GM18517 (cell line): ENCODE measurements around the gene IMPACT.

ENCODE experiments used
- ATAC-seq: cut with Tn5 transposase; IDR thresholded peaks from one replicate; pipeline ENCODE4 v1.9.1; 2021; ENCODE audit warnings: mild to moderate bottlenecking, moderate library complexity; ENCODE audit not compliant: unreplicated experiment

Gene IMPACT

DNA sequence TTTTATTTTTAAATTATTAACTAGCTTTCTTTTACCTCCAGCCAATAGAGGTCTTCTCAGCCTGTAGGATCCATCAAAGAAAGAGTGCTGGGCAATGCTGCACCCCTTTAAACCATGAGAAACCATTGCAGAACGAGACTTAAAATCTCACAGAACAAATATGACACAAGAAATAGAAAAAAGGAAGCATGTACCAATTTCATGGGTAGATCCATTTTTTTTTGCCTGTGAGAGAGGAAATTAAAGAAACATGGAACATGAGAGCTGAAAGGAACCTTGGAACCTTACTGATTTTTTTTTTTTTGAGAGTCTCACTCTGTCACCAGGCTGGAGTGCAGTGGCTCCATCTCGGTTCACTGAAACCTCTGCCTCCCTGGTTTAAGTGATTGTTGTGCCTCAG is 47.9 kb downstream of the IMPACT start:
- no peak for ATAC-seq

DNA sequence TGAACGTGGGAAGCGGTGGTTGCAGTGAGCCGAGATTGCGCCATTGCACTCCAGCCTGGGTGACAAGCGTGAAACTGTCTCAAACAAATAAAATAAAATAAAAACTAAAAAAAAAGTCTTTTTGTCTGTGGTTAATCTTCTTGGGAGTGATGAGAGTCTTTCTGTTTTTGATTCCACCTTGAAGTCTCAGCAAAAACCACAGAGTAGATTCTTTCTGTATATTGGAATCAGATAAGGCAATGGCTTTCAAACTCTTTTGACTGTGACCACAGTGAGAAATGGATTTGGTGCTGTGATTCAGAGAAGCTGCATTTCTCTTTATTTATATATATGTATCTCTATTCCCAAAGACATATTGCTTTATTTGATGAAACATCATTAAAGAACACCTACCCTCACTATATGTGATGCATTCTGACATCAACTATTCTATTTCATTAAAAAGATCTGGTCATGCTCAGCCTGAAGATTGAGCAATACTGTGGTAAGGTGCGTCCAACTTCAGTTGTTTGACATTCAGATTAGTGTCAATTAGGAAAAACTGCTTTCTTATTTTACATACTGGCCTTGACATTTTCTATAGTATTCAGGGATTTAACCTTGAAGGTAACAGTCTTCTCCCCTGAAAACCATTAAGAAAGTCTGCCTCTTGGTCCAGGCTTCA is 49.6 kb downstream of the IMPACT start:
- no peak for ATAC-seq

DNA sequence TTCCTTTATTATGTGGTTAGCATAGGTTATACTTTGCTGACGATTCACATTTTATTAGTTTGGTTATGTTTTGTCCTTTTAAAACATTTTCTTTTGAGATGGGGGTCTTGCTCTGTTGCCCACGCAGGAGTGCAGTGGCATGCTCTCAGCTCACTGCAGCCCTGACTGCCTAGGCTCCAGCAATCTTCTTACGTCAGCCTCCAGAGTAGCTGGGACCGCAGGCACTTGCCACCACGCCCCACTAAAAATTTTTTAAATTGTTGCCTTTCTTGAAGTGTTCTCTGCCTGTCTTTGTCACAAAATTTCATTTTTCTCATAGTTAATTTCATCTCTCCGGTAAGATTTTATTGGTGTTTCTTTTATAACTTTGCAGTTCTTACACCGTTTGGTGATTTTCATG is 52.9 kb downstream of the IMPACT start:
- ATAC-seq = no peak

DNA sequence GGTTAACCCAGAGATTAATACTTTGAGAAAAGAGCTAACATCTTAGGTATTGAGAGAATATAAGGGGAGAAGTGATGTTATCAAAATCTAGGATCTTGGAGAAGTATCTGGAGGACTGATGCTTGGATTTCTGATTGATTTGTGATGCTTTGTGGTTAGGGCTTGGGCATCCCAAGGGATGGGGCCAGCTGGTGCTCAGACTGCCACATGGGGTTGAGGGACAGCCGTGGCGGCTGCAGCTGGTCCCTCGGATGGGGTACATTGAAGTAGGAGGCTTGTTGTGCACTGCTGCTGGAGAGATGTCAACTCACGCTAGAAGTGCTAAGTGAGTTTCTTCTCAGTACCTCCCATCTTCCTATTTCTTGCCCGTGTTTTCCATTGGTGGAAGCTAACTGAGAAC is 56.4 kb downstream of the IMPACT start:
- no peak for ATAC-seq

DNA sequence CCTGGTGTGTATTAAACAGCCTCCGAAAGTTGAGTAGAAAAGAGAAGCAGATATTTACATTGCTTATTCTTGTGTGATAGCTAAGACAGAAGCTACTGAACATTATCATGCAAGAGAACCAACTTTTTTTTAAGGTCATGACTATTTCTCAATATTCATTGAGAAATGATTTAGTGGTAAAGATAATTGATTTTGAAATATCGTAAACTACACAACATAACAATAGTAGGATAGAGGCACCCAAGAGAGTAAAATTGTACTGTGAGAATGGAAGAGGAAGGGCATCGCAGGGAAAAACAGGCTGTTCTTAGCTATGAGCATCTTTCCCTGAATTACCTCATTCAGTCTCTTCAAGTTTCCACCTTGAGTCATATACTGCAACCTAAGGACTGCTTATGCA is 59.2 kb downstream of the IMPACT start:
- no peak for ATAC-seq

DNA sequence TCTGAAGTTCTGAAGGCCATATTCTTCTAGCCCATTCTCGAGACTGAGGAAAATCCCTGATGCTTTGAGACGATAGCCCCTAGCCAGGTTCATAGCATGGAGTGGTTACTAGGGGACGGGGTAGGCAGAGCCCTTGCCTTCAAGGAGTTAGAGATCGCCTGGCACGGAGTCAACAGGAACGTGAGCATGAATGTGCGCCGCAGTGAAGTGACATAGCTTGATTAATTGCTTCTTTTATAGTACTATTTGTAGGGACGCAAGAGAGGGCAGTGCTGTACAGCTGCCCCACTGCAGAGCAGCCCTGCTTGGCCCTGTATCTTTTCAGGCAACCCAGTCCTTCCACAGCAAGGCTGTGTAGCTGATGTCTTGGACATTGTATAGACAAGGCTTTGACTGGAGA is 60.2 kb downstream of the IMPACT start:
- ATAC-seq = no peak

DNA sequence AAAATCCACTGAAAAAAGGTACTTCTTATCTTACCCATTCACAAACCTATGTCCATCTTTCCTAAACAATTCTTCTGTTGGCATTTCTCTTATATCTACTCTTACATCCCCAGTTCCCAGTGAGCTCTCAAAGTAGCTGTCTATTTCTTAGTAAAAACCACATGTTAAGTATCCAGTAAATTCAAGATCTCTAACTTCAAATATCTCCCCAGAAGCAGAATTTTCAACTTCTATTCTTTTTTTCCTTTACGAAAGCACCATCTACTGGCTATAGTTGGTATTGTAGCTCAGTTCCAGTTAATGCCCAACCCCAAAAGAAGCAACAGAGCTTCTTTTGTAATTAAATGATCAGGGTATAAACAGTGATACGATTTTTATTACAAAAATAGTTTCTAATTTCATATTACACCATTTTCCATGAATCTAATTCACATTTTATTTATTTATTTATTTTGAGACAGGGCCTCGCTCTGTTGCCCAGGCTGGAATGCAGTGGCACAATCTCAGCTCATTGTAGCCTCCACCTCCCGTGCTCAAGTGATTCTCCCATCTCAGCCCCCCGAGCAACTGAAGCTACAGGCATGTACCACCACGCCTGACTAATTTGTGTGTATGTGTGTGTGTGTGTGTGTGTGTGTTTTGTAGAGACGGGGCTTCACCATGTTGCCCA is 62.5 kb downstream of the IMPACT start:
- ATAC-seq = no peak

- no peak for ATAC-seq
These were observed 64.1 kb downstream of the IMPACT start for GRCh38 chr18:24490539-24490938.

DNA sequence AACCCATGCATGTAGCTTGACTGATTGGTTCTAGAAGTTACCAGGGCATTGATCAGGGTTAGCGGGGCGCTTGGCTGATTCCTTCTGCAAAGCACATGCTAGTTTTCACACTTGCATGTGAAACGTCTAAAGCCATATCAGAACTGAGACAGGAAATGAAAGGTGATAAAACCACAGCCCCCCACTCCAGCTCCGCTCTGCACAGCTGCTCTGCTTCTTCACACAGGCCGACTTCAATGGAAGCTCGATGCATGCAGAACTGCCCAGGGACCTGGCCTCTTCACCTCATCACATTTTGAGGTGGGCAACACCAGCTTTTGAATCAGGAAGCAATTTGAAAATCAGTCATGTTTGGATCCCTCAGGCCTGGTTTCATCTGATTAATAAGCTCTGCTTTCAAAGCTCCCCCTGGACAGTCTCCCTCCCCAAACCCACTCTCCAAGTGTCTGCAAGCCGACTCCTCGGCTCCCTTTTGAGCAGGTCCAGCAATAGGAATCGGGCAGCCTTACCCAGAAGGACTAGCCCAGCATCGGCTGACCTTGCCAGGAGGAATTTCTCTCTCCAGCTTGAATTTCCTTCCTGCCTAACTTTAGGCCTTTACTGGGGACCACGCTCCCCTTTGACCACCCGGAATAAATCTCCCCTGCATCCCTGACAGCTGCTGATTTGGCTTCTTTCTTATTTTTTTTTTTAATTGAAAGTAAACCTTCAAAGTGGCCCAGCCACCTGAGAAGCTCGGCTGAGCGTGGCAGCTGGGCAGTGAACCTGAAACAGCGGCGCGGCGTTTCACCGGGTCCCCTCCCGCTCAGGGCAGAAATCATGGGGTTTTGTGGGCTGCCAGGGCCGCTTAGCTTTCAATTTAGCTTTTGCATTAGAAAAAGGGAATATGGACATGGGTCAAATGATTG is 65.7 kb downstream of the IMPACT start:
- peak; percentile 86 for ATAC-seq

- no peak for ATAC-seq
These were observed 68.1 kb downstream of the IMPACT start for GRCh38 chr18:24494586-24494985.

DNA sequence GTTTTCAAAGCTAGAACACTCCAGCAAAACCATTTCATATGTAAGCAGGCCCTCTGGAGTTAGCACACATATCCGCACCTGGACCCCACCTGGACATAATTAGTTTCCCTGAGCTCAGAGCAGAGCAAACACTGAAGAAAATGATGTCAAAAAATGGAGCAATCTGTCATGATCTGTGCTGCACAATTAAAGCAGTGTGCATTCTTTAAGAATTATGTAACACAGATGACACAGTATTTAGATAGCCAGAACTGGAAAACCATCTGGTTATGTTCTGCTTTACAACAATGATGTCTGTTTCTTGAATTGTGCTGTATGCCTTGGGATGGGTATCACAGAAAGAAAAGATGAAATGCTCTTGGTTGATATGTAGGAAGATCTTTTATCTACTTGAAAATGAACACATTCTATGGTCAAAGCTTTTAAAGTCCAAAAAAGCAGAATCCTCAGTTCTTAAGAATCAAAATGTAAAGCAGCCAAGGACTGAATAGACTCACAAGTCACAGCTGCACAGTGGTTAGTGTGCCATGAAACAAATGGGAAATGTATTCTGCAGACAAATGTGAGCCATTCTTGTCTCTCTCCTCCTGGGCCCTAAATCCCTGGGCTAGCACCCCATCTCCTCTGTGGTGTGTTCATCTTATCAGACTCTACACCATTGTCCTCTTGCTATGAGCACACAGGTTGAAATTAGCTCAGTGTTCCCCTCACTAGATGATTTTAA is 70.7 kb downstream of the IMPACT start:
- ATAC-seq = no peak

DNA sequence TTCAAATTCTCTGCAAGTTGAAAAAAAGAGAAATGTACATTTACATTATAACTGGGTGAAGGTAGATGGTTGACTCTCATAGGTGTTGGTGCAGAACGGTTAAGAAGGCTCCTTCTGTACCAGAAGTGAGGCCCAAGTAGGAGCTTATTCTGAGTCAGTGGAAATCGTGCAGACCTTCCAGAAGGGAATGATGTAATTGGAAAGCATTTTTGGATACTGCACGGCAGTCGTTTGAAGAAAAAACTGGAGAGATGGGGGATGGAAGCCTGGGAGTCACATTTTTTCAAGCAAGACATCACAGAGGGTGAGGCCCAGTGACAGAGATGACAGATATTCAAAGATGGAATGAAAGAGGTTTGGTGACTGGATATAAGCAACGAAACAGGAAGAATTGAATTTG is 73.3 kb downstream of the IMPACT start:
- ATAC-seq = no peak

- ATAC-seq = no peak
These were observed 73.7 kb downstream of the IMPACT start for GRCh38 chr18:24500217-24500616.

GRCh38 chr18:24500766-24501165 is 74.3 kb downstream of the IMPACT start:
- ATAC-seq = no peak

- ATAC-seq = no peak
These were observed 76.4 kb downstream of the IMPACT start for GRCh38 chr18:24502667-24503523.
